Epithelial cell of esophagus (primary cell): ENCODE results near the gene LRRK2.
A peak's percentile ranks its signal among the peaks of the same experiment; 100 is the strongest.

ENCODE experiments used
- DNase-seq: peaks from one replicate; pipeline ENCODE4 v3.0.0; 2010; ENCODE audit warnings: low read depth
- H3K4me3 ChIP-seq: 2 replicates; pipeline ENCODE4 v1.5.1; 2011; ENCODE audit warnings: mild to moderate bottlenecking, low read length, control low read depth
- TF ChIP-seq, protein P1 (sequence below): IDR thresholded peaks from 2 replicates; pipeline ENCODE4 v1.5.1; 2011; ENCODE audit warnings: low read depth, mild to moderate bottlenecking, low read length, control low read depth, inconsistent platforms; ENCODE audit not compliant: insufficient read depth; ENCODE audit errors: missing control alignments

LRRK2 gene

DNA sequence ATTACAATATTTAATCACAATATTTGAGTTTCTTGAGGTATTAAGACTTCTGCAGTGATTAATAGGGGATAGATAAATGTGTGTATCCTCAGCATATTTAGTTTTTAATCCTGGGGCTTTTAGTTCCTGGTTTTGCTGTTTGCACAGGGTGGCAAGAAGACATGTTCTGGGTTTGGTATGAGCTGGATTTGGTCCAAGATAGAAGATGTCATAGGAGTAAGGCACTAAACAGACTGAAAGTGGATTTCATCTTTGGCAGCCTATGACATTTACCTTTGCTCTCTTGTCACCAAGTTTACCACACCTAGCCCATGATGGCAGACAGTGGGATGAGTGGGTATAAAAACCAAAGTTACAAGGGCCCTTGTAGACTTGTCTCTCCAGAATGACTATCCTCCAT, 168.2 kb downstream of the LRRK2 start:
- peak; percentile 16 for DNase-seq
- H3K4me3 ChIP-seq: no peak overlapping the region
- TF ChIP-seq, protein P1, sequence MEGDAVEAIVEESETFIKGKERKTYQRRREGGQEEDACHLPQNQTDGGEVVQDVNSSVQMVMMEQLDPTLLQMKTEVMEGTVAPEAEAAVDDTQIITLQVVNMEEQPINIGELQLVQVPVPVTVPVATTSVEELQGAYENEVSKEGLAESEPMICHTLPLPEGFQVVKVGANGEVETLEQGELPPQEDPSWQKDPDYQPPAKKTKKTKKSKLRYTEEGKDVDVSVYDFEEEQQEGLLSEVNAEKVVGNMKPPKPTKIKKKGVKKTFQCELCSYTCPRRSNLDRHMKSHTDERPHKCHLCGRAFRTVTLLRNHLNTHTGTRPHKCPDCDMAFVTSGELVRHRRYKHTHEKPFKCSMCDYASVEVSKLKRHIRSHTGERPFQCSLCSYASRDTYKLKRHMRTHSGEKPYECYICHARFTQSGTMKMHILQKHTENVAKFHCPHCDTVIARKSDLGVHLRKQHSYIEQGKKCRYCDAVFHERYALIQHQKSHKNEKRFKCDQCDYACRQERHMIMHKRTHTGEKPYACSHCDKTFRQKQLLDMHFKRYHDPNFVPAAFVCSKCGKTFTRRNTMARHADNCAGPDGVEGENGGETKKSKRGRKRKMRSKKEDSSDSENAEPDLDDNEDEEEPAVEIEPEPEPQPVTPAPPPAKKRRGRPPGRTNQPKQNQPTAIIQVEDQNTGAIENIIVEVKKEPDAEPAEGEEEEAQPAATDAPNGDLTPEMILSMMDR: no peak

- DNase-seq: no peak
- H3K4me3 ChIP-seq: no peak overlapping the region
- TF ChIP-seq, protein P1: no peak
These were observed 174.9 kb downstream of the LRRK2 start for GRCh38 chr12:40399656-40400055.

GRCh38 chr12:40405419-40405818, 180.6 kb downstream of the LRRK2 start:
- no peak for DNase-seq

More at GRCh38 chr12:40405419-40405818, 180.6 kb downstream of the LRRK2 start:
- TF ChIP-seq, protein P1: no peak
- no peak overlapping the region for H3K4me3 ChIP-seq
